HG02885 (cell line): ENCODE results near the gene DIABLO.
"Not testable (repeated sequence)": the region's sequence is repeated elsewhere in the genome, so short reads cannot be mapped to it uniquely, and the experiment has no call there.

Experiments used
- ATAC-seq: cut with Tn5 transposase; IDR thresholded peaks from one replicate; pipeline ENCODE4 v1.9.1; 2021; ENCODE audit warnings: mild to moderate bottlenecking; ENCODE audit not compliant: unreplicated experiment, poor library complexity

Gene DIABLO

DNA sequence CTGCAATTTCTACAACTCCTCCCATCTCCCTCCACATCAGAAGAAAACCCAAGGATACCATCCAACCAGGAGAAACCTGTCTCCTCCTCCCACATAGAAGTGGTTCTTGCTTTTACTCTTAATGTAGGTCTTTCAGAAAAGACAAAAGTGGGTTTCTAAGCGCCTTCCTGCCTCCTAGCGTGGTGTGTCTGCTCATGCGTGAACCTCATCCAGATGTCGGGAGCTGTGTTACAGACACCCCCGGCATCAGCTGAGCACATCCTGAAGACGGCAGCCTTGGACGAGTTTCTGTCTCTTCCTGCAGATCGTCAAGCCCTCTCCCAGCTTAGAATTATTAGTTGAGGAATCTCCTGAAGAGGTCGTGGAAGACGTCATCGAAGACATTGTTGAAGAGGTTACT lies 33.4 kb downstream of the DIABLO start:
- ATAC-seq, result no peak

DNA sequence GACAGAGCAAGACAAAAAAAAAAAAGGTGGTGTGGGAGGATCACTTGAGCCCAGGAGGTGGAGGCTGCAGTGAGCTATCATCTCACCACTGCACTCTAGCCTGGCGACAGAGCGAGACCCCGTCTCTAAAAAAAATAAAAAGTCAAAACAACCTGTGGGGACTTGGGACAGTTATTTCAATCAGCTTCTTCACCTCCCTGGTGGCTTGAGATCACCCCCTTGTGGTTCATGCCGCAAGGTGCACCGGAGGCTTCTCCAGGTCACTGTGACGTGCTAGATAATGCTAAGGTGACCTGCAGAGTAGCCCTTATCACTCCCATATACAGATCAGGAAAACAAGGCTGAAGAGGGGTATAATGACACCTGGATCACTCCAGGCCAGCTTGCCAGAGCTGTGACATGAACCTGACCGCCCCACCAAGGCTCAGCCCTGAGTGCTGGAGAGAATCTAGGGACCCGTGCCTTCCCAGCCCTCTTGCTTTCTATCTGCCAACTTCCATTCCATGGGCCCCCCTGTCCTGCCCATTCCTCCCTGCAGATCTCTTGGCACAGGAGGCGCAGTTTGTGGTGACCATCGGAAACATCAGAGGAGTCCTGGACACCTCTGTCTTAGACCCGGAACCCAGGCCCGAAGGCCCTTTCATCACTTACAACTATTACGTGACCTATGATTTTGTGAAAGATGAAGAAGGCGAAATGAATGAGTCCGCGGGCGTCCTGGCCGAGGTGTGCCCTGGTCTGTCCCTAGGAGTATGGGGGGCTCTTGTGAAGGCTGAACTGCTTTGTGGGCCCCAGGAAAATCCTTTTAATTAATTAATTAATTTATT lies 34.8 kb downstream of the DIABLO start:
- ATAC-seq, result no peak

DNA sequence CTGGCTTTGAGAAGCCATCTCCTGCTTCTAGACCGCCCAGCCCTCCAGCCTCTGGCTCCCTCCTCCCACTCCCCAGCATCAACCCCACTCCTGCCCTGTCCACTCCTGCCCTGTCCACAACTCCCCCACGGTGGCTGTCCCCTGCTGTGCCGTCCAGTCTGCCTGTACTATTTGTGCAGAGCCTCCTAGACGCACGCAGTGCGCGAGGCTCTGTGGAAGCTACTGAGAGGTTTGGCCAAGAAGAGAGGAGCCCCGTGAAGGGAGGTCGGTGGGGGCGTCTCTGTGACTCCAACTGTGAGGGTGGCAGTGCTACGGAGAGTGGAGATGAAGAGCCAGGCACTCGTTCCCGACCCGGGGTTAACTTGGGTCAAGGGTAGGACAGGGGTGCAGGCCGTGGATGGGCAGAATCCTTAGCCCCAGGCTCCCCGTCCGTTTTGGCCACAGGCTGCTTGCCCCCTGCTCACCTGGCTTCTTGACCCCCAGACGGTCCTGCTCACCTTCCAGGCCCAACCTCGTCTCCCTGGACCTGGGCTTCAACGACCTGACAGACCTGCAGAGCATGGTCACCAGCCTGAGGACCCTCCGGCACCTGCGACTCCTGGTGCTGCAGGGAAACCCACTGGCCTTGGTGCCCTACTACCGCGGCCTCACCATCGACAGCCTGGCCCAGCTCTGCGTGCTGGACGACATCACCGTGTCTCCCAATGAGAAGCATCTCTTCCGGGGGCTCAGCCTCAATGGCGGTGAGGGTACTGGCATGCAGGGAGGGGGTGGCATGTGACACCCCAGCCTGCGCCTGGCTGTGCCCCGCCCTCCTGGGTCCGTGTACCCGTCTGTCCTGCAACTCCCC lies 36.0 kb downstream of the DIABLO start:
- no peak for ATAC-seq

DNA sequence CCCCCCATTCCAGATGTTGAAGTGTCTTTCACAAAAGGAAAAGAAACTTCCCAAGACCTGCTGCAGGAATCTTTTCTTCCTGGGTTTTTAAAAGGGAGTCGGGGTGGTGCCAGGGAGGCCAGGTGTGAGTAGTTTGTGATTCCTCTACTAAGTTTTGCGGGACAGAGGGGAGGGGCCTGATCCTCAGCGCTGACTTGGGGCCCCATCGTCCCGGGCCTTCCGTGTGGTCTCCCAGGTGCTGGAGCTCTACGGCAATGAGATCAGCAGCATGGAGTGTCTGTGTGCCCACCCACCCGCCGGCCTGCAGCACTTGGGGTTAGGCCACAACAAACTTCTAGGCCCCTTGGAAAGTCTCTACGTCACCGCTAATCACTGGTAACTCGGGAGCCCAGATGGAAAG lies 38.4 kb downstream of the DIABLO start:
- no peak for ATAC-seq

- ATAC-seq, result no peak
These were observed 40.3 kb downstream of the DIABLO start for GRCh38 chr12:122185494-122186082.

DNA sequence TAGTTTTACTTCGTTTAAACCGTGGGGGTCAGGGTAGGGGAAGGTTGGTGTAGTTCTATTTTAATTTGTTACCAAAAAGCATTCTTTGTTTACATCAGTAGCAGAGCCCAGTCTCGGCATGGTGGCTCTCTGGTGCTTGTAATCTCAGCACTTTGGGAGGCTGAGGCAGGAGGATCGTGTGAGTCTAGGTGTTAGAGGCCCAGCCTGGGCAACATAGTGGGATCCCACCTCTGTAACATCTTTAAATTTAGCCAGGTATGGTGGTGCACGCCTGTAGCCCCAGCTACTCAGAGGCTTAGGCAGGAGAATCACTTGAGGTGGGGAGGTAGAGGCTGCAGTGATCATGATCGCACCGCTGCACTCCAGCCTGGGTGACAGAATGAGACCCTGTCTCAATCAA lies 40.8 kb downstream of the DIABLO start:
- no peak for ATAC-seq

DNA sequence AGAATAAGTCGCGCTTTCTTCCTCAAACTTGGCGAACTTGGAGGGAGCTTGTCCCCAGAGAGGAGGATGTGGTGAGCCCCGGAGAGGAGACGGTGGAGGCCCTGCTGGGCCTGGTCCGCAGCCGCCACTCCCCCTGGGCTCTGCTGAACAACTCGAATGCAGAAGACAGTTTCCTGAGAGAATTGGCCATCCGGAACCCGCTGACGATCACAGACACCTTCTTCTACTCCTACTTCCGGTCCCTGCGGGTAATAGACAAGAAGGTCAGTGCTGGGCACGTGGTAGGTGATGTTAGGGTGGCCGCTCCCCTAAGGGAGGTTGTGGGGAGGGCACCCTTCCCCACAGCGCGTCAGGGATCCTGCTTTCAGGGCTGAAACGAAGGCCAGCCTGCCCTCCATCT lies 41.3 kb downstream of the DIABLO start:
- no peak for ATAC-seq

DNA sequence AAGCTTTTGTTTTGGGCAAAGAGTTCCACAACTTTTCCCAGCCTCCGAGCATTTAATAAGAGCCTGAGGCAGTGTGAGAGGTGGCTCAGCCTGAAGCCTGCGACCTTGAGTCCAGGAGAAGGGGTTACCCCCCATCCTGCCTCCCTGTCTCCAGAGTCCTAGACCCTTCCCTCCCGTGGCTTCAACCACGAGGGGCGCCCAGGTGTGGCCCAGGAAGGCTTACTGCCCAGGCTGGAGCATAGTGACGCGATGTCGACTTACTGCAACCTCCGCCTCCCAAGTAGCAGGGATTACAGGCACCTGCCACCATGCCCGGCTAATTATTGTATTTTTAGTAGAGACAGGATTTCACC lies 42.3 kb downstream of the DIABLO start:
- ATAC-seq, result no peak

DNA sequence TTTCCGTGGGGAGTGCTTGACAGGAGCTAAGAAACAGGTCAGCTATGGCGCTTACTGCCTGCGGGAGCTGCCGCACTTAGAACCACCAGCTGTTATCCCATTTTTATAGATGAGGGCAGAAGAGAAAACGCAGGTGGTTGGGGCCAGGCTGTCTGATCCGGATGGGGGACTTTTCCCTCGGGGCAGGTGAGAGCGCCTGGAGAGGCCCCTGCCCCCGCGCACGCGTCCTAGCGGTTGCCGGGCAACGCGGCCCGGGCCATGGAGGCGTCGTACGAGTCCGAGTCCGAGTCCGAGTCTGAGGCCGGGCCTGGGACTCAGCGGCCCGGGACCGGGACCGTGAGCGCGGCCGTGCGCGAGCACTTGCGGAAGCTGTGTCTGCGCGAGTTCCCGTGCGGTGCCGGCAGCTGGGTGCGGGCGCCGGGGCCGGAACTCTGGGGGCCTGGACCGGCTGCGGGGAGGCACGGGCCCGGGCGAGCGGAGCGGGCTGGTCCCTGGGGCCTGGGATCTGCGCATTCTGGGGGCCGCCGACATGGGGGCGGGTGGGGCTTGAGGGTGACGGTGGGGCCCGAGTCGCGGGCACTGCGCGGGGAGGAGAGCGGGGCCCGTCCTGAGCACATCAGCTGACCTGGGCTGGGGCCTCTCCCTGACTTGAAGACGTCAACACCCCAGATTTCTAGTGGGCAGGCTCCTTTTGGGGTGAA lies 42.8 kb downstream of the DIABLO start, which contains the start of gene LRRC43:
LRRC43 (plus strand) TSS at position 237 of the 701 bp plus-strand sequence; CDS start at position 259, 22 bp downstream.
- no peak for ATAC-seq

GRCh38 chr12:122176473-122176872 lies 49.4 kb downstream of the DIABLO start:
- not testable (repeated sequence) for ATAC-seq

DNA sequence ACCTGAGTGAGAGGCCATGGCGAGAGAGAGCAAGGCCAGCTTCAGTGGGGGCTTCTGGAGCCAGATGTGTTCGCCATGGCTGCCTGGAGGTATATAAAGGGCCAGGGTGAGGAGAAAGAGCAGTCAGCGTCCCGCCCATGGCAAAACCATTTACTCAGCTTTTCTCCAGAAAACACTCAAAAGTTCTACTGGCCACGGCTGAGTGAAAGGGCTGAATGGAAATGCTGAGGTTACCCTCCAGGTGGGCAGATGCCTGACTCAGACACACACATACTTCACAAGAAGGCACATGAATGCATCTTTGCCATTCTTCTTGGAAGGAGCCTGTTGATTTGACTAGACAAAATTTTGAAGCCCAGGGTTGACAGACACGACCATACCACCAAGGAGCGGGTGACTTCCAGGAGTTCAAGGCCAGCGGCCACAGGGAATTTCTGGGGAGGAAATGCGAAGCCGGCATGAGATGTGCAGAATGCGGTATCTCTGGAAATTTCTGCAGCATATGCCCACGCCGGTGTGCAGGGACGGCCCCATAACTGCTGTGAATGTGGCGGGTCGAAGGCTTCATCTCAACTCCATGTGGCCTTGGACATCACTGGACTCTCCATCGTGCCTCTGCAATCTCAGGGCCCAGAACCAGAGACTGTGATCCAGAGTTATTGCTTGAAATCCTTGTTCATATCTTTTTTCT lies 51.6 kb downstream of the DIABLO start, which contains the start of gene IL31:
IL31 (minus strand) TSS at position 67 of the 691 bp plus-strand sequence; CDS start at position 18, 49 bp downstream.
- no peak for ATAC-seq

GRCh38 chr12:122172262-122172939 lies 53.5 kb downstream of the DIABLO start:
- no peak for ATAC-seq

- ATAC-seq, result no peak
These were observed 54.5 kb downstream of the DIABLO start for GRCh38 chr12:122171399-122171798.

- no peak for ATAC-seq
These were observed 57.4 kb downstream of the DIABLO start for GRCh38 chr12:122168492-122168891.

DNA sequence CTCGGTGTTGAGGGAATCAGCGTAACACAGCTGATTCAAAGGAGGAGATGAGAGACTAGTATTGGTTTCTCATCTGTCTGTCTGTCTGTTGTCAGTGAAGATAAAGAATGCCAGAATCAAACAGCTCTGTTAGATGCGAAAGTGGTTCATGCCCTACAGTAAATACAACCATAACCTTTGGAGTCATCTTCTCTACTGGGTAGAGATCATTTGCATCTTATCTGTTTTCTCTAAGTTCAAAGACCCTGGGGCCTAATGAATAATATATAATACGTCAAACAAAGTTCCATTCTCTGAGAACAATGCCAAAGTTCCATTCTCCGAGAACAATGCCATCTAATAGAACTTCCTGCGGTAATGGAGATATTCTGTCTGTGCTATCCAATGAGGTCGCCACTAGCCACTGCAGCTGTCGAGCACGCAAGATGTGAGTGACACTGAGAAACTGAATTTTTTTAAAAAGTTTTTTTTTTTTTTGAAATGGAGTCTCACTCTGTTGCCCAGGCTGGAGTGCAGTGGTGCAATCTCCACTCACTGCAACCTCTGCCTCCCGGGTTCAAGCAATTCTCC lies 58.4 kb downstream of the DIABLO start:
- ATAC-seq, result no peak

DNA sequence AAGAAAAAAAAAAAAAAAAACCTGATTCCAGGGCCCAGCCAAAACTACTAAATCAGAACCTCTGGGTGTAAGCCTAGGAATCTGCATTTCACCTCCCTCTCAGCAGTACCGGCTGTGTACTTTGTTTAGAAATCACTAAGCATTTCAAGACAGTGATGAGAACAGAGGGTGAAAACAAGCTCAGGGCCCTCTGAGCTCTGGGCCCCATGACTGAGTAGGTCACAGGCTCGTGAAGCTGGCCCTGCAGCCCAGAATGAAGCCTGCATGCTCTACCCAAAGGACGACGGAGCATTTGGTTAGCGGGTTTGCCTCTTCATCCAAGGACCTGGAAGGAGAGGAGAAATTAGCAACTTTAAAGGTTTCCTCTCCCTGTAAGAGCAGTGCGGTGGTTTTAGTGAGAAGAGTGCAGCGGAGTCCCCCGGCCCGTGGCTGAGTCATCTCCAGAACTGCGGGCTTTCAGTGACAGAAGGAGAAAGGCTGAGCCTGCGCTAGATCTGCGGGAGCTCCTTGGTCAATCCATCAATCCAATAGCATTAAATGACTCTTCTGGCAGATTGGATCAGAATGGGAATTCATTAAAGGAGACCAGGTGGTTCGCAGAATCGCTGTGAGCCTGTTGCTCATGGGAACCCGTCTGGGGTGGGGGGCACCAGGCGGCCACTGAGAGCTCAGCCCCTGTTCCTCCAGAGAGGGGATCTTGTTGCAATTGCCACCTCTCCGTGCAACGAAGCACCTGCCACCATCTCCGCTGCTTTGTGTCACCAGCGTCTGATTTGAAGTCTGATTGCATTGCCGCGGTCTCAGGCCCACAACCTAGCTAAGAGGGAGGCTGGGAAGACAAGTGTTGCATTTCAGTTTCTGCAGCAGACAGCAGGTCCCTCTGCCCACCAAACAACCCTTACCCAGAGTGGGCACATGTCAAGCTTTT lies 59.2 kb downstream of the DIABLO start:
- ATAC-seq, result peak; percentile 82

- no peak for ATAC-seq
These were observed 62.9 kb downstream of the DIABLO start for GRCh38 chr12:122162976-122163375.

DNA sequence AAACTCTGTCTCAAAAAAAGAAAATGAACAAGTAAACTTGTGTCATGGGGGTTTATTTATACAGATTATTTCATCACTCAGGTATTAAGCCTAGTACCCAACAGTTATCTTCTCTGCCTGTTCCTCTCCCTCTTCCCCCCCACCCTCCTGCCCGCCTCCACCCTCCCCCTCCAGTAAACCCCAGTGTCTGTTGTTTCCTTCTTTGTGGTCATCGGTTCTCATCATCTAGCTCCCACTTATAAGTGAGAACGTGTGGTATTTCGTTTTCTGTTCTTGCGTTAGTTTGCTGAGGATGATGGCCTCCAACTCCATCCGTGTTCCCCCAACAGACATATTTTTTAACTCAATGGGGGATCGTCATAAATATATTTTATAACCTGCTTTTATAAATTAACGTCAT lies 64.2 kb downstream of the DIABLO start:
- ATAC-seq, result no peak
